ENCODE data around the gene GDI2.

GRCh38 chr10:5813341-5814109, at the start of gene GDI2:
- TF ChIP-seq CTCF (IDR thresholded peaks at IDR 0.05; ENCODE audit: low read depth, low read length, poor library complexity, severe bottlenecking) = no peak
- no peak for TF ChIP-seq EZH2phosphoT487 (IDR thresholded peaks at IDR 0.05; ENCODE audit: borderline replicate concordance, low read length)

All from DOHH2 (cell line).